GM13976 (cell line): ENCODE results near the gene RAB11FIP2.

Source experiments
- DNase-seq: peaks from one replicate; pipeline ENCODE4 v3.0.0; 2012; ENCODE audit warnings: low spot score
- in situ Hi-C: fragments of 300-500 bp; cut with MboI; formaldehyde crosslinking; loops from one replicate; pipeline ENCODE4 v1.12.0; 2022; ENCODE audit warnings: low sequenced_read_pairs, mixed read lengths, inconsistent platforms; ENCODE audit not compliant: unreplicated experiment
- TF ChIP-seq, protein P1 (sequence below): IDR thresholded peaks from 2 replicates; pipeline ENCODE4 v1.5.1; 2012; ENCODE audit warnings: borderline replicate concordance, mild to moderate bottlenecking; ENCODE audit not compliant: insufficient read depth; ENCODE audit errors: extremely low read depth, missing control alignments, control extremely low read depth

Gene RAB11FIP2

DNA sequence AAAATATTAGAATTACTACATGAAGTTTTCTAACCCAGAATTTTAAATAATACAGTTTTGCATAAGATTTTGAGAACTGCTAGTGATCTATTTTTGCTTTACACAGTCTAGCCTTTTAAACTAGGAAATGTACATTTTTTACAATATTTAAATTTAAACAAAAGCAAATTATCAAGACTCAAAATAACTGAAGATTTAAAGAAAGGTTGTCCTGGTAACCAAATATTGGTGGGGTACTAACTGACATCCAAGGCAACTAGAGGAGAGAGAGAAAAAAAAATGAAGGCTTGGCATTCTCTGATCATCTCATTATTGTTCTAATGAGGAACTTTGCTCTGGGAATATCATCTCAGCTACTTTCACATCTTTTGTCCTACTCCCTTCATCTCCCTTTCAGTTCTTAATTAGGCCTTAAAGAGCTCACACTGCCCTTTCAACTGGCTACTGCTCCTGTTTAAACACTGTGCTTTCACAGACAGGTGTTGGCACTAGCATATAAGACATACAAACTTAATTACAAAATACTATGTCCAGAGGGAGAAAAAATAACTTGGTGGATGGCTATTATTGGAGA, 33.7 kb downstream of the RAB11FIP2 start:
- TF ChIP-seq, protein P1, sequence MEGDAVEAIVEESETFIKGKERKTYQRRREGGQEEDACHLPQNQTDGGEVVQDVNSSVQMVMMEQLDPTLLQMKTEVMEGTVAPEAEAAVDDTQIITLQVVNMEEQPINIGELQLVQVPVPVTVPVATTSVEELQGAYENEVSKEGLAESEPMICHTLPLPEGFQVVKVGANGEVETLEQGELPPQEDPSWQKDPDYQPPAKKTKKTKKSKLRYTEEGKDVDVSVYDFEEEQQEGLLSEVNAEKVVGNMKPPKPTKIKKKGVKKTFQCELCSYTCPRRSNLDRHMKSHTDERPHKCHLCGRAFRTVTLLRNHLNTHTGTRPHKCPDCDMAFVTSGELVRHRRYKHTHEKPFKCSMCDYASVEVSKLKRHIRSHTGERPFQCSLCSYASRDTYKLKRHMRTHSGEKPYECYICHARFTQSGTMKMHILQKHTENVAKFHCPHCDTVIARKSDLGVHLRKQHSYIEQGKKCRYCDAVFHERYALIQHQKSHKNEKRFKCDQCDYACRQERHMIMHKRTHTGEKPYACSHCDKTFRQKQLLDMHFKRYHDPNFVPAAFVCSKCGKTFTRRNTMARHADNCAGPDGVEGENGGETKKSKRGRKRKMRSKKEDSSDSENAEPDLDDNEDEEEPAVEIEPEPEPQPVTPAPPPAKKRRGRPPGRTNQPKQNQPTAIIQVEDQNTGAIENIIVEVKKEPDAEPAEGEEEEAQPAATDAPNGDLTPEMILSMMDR: no peak
- DNase-seq: no peak
- in situ Hi-C loops: no loop called here

- no peak for DNase-seq
- in situ Hi-C loops: no loop called here
- TF ChIP-seq, protein P1: no peak
These were observed 39.0 kb downstream of the RAB11FIP2 start for GRCh38 chr10:118007773-118008172.

DNA sequence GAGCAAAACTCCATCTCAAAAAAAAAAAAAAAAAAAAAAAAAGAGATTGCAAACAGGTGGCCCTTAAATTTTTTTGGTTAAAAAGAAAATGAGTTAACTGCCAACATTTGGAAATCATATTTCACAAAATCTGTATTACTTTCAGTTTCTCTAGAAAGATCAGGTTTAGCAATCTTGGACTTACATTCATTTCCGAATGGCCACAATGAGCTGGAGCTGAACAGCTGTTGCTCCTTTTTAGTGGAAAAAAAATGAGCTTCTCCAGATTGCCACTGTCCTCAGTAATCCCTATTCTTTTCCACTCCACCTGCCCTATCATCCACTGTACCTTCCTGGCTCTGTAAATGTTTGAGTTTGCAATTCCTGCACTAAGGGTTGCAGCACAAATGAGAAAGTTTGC, 43.6 kb downstream of the RAB11FIP2 start:
- no peak for DNase-seq
- in situ Hi-C loops: no loop called here
- TF ChIP-seq, protein P1: no peak

DNA sequence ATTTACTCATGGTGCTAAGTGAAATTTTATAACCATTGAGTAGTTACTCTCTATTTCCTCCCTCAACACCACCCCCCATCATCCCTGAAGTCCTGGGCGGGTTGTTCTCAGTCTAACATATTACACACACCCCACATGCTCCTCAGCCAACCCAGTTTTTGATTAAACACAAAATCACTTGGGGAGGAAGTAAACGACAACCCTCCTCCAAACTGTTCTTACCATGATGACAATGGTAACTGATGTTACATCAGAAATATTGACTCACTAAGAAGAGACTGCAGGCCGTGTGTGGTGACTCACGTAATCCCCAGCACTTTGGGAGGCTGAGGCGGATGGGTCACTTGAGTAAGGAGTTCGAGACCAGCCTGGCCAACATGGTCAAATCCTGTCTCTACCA, 44.2 kb downstream of the RAB11FIP2 start:
- DNase-seq: no peak
- in situ Hi-C loops: no loop called here
- TF ChIP-seq, protein P1: no peak

GRCh38 chr10:117997673-117998072, 49.1 kb downstream of the RAB11FIP2 start:
- TF ChIP-seq, protein P1: no peak
- DNase-seq: no peak
- in situ Hi-C loops: no loop called here

DNA sequence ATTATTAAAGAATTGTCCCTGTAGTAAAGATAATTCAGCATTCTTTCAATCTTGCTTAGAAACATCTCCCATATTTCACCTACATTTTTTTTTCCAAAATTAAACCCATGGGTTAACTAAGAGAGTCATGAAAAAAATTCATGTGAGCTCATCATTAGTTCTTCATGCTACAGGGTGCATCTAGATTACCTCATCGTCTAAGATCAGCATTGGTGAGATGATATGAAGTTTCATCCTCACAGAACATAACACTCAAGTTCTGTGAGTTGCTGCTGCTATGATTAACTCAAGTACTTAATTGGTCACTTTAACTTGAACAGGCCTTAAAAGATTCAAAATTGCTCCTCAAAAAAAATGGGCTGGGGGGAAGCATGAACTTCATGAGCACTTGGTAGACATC, 50.0 kb downstream of the RAB11FIP2 start:
- TF ChIP-seq, protein P1: no peak
- no peak for DNase-seq
- in situ Hi-C loops: no loop called here
